ENCODE data around the gene NLRC3.

Gene NLRC3

GRCh38 chr16:3542601-3543373 lies 34.4 kb downstream of the NLRC3 start:
- no peak for DNase-seq

- DNase-seq = no peak
These were observed 35.6 kb downstream of the NLRC3 start for GRCh38 chr16:3541527-3542155.

GRCh38 chr16:3538222-3538621 lies 39.0 kb downstream of the NLRC3 start:
- no peak for DNase-seq

GRCh38 chr16:3536851-3537250 lies 40.4 kb downstream of the NLRC3 start:
- no peak for DNase-seq

- DNase-seq = no peak
These were observed 40.9 kb downstream of the NLRC3 start for GRCh38 chr16:3536271-3536731.

GRCh38 chr16:3534126-3534525 lies 43.1 kb downstream of the NLRC3 start:
- DNase-seq = no peak

GRCh38 chr16:3532741-3533140 lies 44.5 kb downstream of the NLRC3 start:
- DNase-seq = no peak

- DNase-seq = no peak
These were observed 46.8 kb downstream of the NLRC3 start for GRCh38 chr16:3530371-3530914.

- no peak for DNase-seq
These were observed 48.0 kb downstream of the NLRC3 start for GRCh38 chr16:3529175-3529574.

- DNase-seq = peak; percentile 12
These were observed 48.8 kb downstream of the NLRC3 start for GRCh38 chr16:3528406-3528805.

GRCh38 chr16:3527216-3527829 lies 49.9 kb downstream of the NLRC3 start:
- DNase-seq = peak; percentile 74

GRCh38 chr16:3525951-3526350 lies 51.3 kb downstream of the NLRC3 start:
- peak; percentile 43 for DNase-seq

- DNase-seq = peak; percentile 29
These were observed 53.9 kb downstream of the NLRC3 start for GRCh38 chr16:3523281-3523680.

GRCh38 chr16:3520841-3521240 lies 56.4 kb downstream of the NLRC3 start:
- peak; percentile 50 for DNase-seq

GRCh38 chr16:3520413-3520812 lies 56.8 kb downstream of the NLRC3 start:
- DNase-seq = peak; percentile 17

- DNase-seq = no peak
These were observed 57.6 kb downstream of the NLRC3 start for GRCh38 chr16:3519581-3519980.

GRCh38 chr16:3518986-3519348 lies 58.2 kb downstream of the NLRC3 start:
- DNase-seq = peak; percentile 24

GRCh38 chr16:3518292-3518985 lies 58.8 kb downstream of the NLRC3 start:
- peak; percentile 29 for DNase-seq

GRCh38 chr16:3515897-3516296 lies 61.3 kb downstream of the NLRC3 start:
- DNase-seq = peak; percentile 12

- peak; percentile 10 for DNase-seq
These were observed 62.6 kb downstream of the NLRC3 start for GRCh38 chr16:3514621-3515020.

GRCh38 chr16:3513892-3514583 lies 63.2 kb downstream of the NLRC3 start:
- DNase-seq = peak; percentile 35

All from islet precursor cell (in vitro differentiated cells).